ENCODE data around the gene C4BPB. TPM values are rescaled to one million over a fixed set of nuclear protein-coding genes. Genes with fewer than 3 reads are reported as not detected.

The C4BPB gene
- total and polyA plus RNA-seq, 2 donors: 0.46 to 1.6 TPM

- no peak overlapping the region for H3K4me3 ChIP-seq (ENCODE audit: low read depth, low read length)
- 85% methylated on average over 3 of the region's 3 CpGs for WGBS
- no peak overlapping the region for H3K27ac ChIP-seq (ENCODE audit: low read depth)
- no peak for DNase-seq (ENCODE audit: extremely low spot score)
- H3K4me1 ChIP-seq (ENCODE audit: insufficient read depth): no peaks in the 10 kb centered on the region
- no peaks in the 10 kb centered on the region for H3K36me3 ChIP-seq (ENCODE audit: insufficient read depth)
Observed at GRCh38 chr1:207069061-207069460, 19.6 kb upstream of the C4BPB start.

- H3K36me3 ChIP-seq (ENCODE audit: insufficient read depth): no peaks in the 10 kb centered on the region
- H3K4me1 ChIP-seq (ENCODE audit: insufficient read depth): no peaks in the 10 kb centered on the region
- no peak for DNase-seq (ENCODE audit: extremely low spot score)
- no peak overlapping the region for H3K27ac ChIP-seq (ENCODE audit: low read depth)
- WGBS: 95% methylated on average over 5 of the region's 5 CpGs
- no peak overlapping the region for H3K4me3 ChIP-seq (ENCODE audit: low read depth, low read length)
Observed at GRCh38 chr1:207069858-207070506, 18.7 kb upstream of the C4BPB start.

- DNase-seq (ENCODE audit: extremely low spot score): no peak
- 90% methylated on average over 4 of the region's 4 CpGs for WGBS
- Histone ChIP-seq H3K4me1 (ENCODE audit: insufficient read depth) (no peaks in the 10 kb centered on the region), H3K4me3 (ENCODE audit: low read depth, low read length) (no peak overlapping the region), H3K36me3 (ENCODE audit: insufficient read depth) (no peaks in the 10 kb centered on the region), H3K27ac (ENCODE audit: low read depth) (no peak overlapping the region)
Observed at GRCh38 chr1:207070811-207071210, 17.8 kb upstream of the C4BPB start.

- H3K4me3 ChIP-seq (ENCODE audit: low read depth, low read length): no peak overlapping the region
- 89% methylated on average over 6 of the region's 6 CpGs for WGBS
- no peaks in the 10 kb centered on the region for H3K4me1 ChIP-seq (ENCODE audit: insufficient read depth)
- H3K36me3 ChIP-seq (ENCODE audit: insufficient read depth): no peaks in the 10 kb centered on the region
- no peak overlapping the region for H3K27ac ChIP-seq (ENCODE audit: low read depth)
- no peak for DNase-seq (ENCODE audit: extremely low spot score)
Observed at GRCh38 chr1:207071426-207071825, 17.2 kb upstream of the C4BPB start.

- WGBS: 76% methylated on average over 8 of the region's 8 CpGs
- Histone ChIP-seq H3K36me3 (ENCODE audit: insufficient read depth) (no peaks in the 10 kb centered on the region), H3K27ac (ENCODE audit: low read depth) (no peak overlapping the region)
Observed at GRCh38 chr1:207072233-207072632, 16.4 kb upstream of the C4BPB start.

GRCh38 chr1:207073906-207074820 is 14.5 kb upstream of the C4BPB start:
- H3K36me3 ChIP-seq (ENCODE audit: insufficient read depth): no peaks in the 10 kb centered on the region
- 74% methylated on average over 4 of the region's 4 CpGs for WGBS
- no peak overlapping the region for H3K27ac ChIP-seq (ENCODE audit: low read depth)
- no peak overlapping the region for H3K4me3 ChIP-seq (ENCODE audit: low read depth, low read length)
- H3K4me1 ChIP-seq (ENCODE audit: insufficient read depth): no peaks in the 10 kb centered on the region
- DNase-seq (ENCODE audit: extremely low spot score): no peak

More at GRCh38 chr1:207072233-207072632, 16.4 kb upstream of the C4BPB start:
- no peak overlapping the region for H3K4me3 ChIP-seq (ENCODE audit: low read depth, low read length)
- H3K4me1 ChIP-seq (ENCODE audit: insufficient read depth): no peaks in the 10 kb centered on the region
- no peak for DNase-seq (ENCODE audit: extremely low spot score)

- no peaks in the 10 kb centered on the region for H3K36me3 ChIP-seq (ENCODE audit: insufficient read depth)
- no peak overlapping the region for H3K4me3 ChIP-seq (ENCODE audit: low read depth, low read length)
- H3K4me1 ChIP-seq (ENCODE audit: insufficient read depth): no peaks in the 10 kb centered on the region
- no peak for DNase-seq (ENCODE audit: extremely low spot score)
- WGBS: 69% methylated on average over 5 of the region's 5 CpGs
- H3K27ac ChIP-seq (ENCODE audit: low read depth): no peak overlapping the region
Observed at GRCh38 chr1:207076181-207076955, 12.3 kb upstream of the C4BPB start.

- no peaks in the 10 kb centered on the region for H3K4me1 ChIP-seq (ENCODE audit: insufficient read depth)
- no peak for DNase-seq (ENCODE audit: extremely low spot score)
- WGBS: 94% methylated on average over 1 of the region's 1 CpG
- no peak overlapping the region for H3K4me3 ChIP-seq (ENCODE audit: low read depth, low read length)
- H3K27ac ChIP-seq (ENCODE audit: low read depth): no peak overlapping the region
- no peaks in the 10 kb centered on the region for H3K36me3 ChIP-seq (ENCODE audit: insufficient read depth)
Observed at GRCh38 chr1:207077012-207077411, 11.6 kb upstream of the C4BPB start.

GRCh38 chr1:207077470-207078377 is 10.9 kb upstream of the C4BPB start:
- peak; percentile 49 for DNase-seq (ENCODE audit: extremely low spot score)
- H3K27ac ChIP-seq (ENCODE audit: low read depth): no peak overlapping the region
- H3K4me3 ChIP-seq (ENCODE audit: low read depth, low read length): no peak overlapping the region
- WGBS: 38% methylated on average over 6 of the region's 6 CpGs
- H3K4me1 ChIP-seq (ENCODE audit: insufficient read depth): no peaks in the 10 kb centered on the region
- H3K36me3 ChIP-seq (ENCODE audit: insufficient read depth): no peaks in the 10 kb centered on the region

GRCh38 chr1:207078578-207079132 is 10.0 kb upstream of the C4BPB start:
- WGBS: 85% methylated on average over 11 of the region's 11 CpGs
- no peaks in the 10 kb centered on the region for H3K36me3 ChIP-seq (ENCODE audit: insufficient read depth)
- H3K4me3 ChIP-seq (ENCODE audit: low read depth, low read length): no peak overlapping the region
- DNase-seq (ENCODE audit: extremely low spot score): no peak
- H3K4me1 ChIP-seq (ENCODE audit: insufficient read depth): no peaks in the 10 kb centered on the region
- no peak overlapping the region for H3K27ac ChIP-seq (ENCODE audit: low read depth)

- no peak overlapping the region for H3K4me3 ChIP-seq (ENCODE audit: low read depth, low read length)
- H3K36me3 ChIP-seq (ENCODE audit: insufficient read depth): no peaks in the 10 kb centered on the region
- no peak overlapping the region for H3K27ac ChIP-seq (ENCODE audit: low read depth)
- 76% methylated on average over 6 of the region's 6 CpGs for whole genome bisulfite sequencing
- DNase-seq (ENCODE audit: extremely low spot score): no peak
- no peaks in the 10 kb centered on the region for H3K4me1 ChIP-seq (ENCODE audit: insufficient read depth)
Observed at GRCh38 chr1:207079706-207080241, 8.9 kb upstream of the C4BPB start.

- Histone ChIP-seq H3K27ac (ENCODE audit: low read depth) (no peak overlapping the region), H3K4me3 (ENCODE audit: low read depth, low read length) (no peak overlapping the region), H3K36me3 (ENCODE audit: insufficient read depth) (no peaks in the 10 kb centered on the region), H3K4me1 (ENCODE audit: insufficient read depth) (no peaks in the 10 kb centered on the region)
- DNase-seq (ENCODE audit: extremely low spot score): no peak
- 59% methylated on average over 2 of the region's 2 CpGs for WGBS
Observed at GRCh38 chr1:207081088-207081487, 7.6 kb upstream of the C4BPB start.

Data from urinary bladder (tissue), 4 donors.